Measurements from ENCODE around the gene ARL15. TPM values are rescaled to one million over a fixed set of nuclear protein-coding genes. Genes with fewer than 3 reads are reported as not detected.

ARL15 gene
- total RNA-seq, 1 donor from 2014 or later, result 102 TPM

DNA sequence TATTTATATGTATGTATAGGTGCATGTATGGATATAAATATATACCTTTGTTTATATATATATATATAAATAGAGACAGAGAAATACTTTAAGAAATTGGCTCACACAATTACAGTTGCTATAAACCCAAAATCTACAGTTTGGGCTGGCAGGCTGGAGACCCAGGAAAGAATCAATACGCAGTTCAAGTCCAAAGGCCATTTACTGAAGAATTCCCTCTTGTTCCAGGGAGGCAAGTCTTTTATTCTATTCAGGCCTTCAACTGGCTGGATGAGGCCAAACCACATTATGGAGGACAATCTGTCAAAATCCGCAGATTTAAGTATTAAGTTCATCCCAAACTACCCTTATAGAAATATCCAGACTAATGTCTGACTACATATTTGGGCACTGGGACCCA is 144.7 kb downstream of the ARL15 start:
- Mint-ChIP-seq H3K27ac (ENCODE audit: unreplicated experiment) (no peak overlapping the region), H3K4me1 (ENCODE audit: unreplicated experiment) (peaks cover 10% of the 10 kb centered on the region), H3K27me3 (ENCODE audit: unreplicated experiment) (no peaks in the 10 kb centered on the region), H3K36me3 (ENCODE audit: low read depth, unreplicated experiment) (peaks cover 33% of the 10 kb centered on the region), H3K9me3 (ENCODE audit: unreplicated experiment) (no peaks in the 10 kb centered on the region), H3K4me3 (ENCODE audit: unreplicated experiment) (no peak overlapping the region)
- TF ChIP-seq, protein P1, sequence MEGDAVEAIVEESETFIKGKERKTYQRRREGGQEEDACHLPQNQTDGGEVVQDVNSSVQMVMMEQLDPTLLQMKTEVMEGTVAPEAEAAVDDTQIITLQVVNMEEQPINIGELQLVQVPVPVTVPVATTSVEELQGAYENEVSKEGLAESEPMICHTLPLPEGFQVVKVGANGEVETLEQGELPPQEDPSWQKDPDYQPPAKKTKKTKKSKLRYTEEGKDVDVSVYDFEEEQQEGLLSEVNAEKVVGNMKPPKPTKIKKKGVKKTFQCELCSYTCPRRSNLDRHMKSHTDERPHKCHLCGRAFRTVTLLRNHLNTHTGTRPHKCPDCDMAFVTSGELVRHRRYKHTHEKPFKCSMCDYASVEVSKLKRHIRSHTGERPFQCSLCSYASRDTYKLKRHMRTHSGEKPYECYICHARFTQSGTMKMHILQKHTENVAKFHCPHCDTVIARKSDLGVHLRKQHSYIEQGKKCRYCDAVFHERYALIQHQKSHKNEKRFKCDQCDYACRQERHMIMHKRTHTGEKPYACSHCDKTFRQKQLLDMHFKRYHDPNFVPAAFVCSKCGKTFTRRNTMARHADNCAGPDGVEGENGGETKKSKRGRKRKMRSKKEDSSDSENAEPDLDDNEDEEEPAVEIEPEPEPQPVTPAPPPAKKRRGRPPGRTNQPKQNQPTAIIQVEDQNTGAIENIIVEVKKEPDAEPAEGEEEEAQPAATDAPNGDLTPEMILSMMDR (IDR thresholded peaks at IDR 0.05; ENCODE audit: unreplicated experiment), result no peak
- DNase-seq (ENCODE audit: low spot score), result no peak

- Mint-ChIP-seq H3K9me3 (ENCODE audit: unreplicated experiment) (no peaks in the 10 kb centered on the region), H3K27me3 (ENCODE audit: unreplicated experiment) (no peaks in the 10 kb centered on the region), H3K4me1 (ENCODE audit: unreplicated experiment) (peaks cover 8% of the 10 kb centered on the region), H3K27ac (ENCODE audit: unreplicated experiment) (no peak overlapping the region), H3K4me3 (ENCODE audit: unreplicated experiment) (no peak overlapping the region), H3K36me3 (ENCODE audit: low read depth, unreplicated experiment) (peaks cover 15% of the 10 kb centered on the region)
- TF ChIP-seq, protein P1 (IDR thresholded peaks at IDR 0.05; ENCODE audit: unreplicated experiment), result no peak
- no peak for DNase-seq (ENCODE audit: low spot score)
Measured at GRCh38 chr5:54162184-54162583, 148.2 kb downstream of the ARL15 start.

DNA sequence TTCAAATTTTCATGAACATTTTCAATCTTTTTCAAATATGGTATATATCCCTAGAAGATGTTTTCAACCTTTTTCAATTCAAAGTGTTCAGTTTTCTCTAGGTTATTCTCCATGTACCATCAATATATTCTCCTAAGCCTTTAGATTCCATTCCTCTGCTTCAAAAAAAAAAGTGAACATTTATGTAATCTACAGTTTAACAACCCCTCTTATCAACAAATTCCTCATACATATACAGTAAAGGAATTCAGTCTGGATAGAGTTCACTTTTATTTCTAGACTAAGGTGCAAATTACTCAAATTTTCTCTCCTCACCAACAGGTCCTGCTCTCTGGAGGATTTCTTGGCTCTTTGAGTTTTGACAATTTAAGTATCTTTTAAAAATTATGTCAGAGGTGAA is 150.0 kb downstream of the ARL15 start:
- Mint-ChIP-seq H3K9me3 (ENCODE audit: unreplicated experiment) (no peaks in the 10 kb centered on the region), H3K27ac (ENCODE audit: unreplicated experiment) (no peak overlapping the region), H3K4me1 (ENCODE audit: unreplicated experiment) (peaks cover 8% of the 10 kb centered on the region), H3K4me3 (ENCODE audit: unreplicated experiment) (no peak overlapping the region), H3K27me3 (ENCODE audit: unreplicated experiment) (no peaks in the 10 kb centered on the region), H3K36me3 (ENCODE audit: low read depth, unreplicated experiment) (peaks cover 11% of the 10 kb centered on the region)
- TF ChIP-seq, protein P1 (IDR thresholded peaks at IDR 0.05; ENCODE audit: unreplicated experiment), result no peak
- no peak for DNase-seq (ENCODE audit: low spot score)

- no peaks in the 10 kb centered on the region for H3K27me3 Mint-ChIP-seq (ENCODE audit: unreplicated experiment)
- no peaks in the 10 kb centered on the region for H3K9me3 Mint-ChIP-seq (ENCODE audit: unreplicated experiment)
- no peak for DNase-seq (ENCODE audit: low spot score)
- H3K27ac Mint-ChIP-seq (ENCODE audit: unreplicated experiment), result no peak overlapping the region
- peaks cover 11% of the 10 kb centered on the region for H3K36me3 Mint-ChIP-seq (ENCODE audit: low read depth, unreplicated experiment)
- TF ChIP-seq, protein P1 (IDR thresholded peaks at IDR 0.05; ENCODE audit: unreplicated experiment), result no peak
- peaks cover 8% of the 10 kb centered on the region for H3K4me1 Mint-ChIP-seq (ENCODE audit: unreplicated experiment)
- no peak overlapping the region for H3K4me3 Mint-ChIP-seq (ENCODE audit: unreplicated experiment)
Measured at GRCh38 chr5:54159893-54160195, 150.5 kb downstream of the ARL15 start.

- DNase-seq (ENCODE audit: low spot score), result no peak
- Mint-ChIP-seq H3K9me3 (ENCODE audit: unreplicated experiment) (no peaks in the 10 kb centered on the region), H3K27me3 (ENCODE audit: unreplicated experiment) (no peaks in the 10 kb centered on the region), H3K4me3 (ENCODE audit: unreplicated experiment) (no peak overlapping the region), H3K36me3 (ENCODE audit: low read depth, unreplicated experiment) (peaks cover 11% of the 10 kb centered on the region), H3K4me1 (ENCODE audit: unreplicated experiment) (peaks cover 8% of the 10 kb centered on the region), H3K27ac (ENCODE audit: unreplicated experiment) (no peak overlapping the region)
- TF ChIP-seq, protein P1 (IDR thresholded peaks at IDR 0.05; ENCODE audit: unreplicated experiment), result no peak
Measured at GRCh38 chr5:54159153-54159892, 151.1 kb downstream of the ARL15 start.

Measured in endothelial cell (in vitro differentiated cells).